Daoy (cell line): ENCODE measurements around the gene LUC7L. TPM values are rescaled to one million over a fixed set of nuclear protein-coding genes. Genes with fewer than 3 reads are reported as not detected.
"Not testable (repeated sequence)": the region's sequence is repeated elsewhere in the genome, so short reads cannot be mapped to it uniquely, and the experiment has no call there.

Source experiments
- DNase-seq: peaks from one replicate; pipeline ENCODE4 v3.0.0-alpha.2; 2015; ENCODE audit warnings: low read depth
- total RNA-seq: library from RNA; depleted of rRNA; stranded (reverse); fragments of >200 nt; shearing (Covaris generic); gene quantifications from 2 replicates; pipeline ENCODE4 v1.2.3, GENCODE V29; 2014

Gene LUC7L
- total RNA-seq, 1 experiment from 2014 or later: 42.3 TPM

DNA sequence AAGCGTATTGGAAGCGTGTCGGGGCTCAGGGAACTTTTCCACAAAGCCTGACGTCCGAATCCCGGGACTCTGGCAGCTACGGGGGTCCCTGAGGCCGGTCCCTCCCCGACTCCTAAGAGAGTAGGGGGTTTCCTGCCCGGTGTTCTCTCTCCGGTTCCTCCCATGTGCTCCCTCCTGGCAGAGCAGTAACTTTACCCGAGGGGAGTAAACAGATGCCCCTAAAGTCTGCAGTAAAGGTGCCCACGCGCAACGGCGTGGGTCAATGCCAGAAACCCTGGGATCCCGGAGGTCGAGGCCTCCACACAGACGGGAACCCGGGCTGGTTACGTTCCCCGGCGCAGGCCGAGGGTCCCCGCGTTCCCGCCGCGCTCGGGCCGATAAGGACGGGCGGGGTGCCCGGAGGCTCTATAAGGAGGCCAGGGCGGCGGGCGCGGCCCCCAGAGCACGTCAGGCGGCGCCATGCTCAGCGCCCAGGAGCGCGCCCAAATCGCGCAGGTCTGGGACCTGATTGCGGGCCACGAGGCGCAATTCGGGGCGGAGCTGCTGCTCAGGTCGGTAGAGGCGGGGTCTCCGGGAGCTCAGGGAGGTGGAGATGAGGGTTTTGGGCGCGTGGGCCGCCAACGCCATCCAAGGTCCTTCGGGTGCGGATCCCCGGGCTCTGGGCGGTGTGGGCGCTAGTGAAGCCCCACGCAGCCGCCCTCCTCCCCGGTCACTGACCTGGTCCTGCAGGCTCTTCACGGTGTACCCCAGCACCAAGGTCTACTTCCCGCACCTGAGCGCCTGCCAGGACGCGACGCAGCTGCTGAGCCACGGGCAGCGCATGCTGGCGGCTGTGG lies 63.5 kb downstream of the LUC7L start, which contains the start of gene HBM:
Gene HBM, plus strand, starts transcription at position 440 of the 836 bp plus-strand sequence. Its CDS starts 20 bp downstream, at position 460.
- DNase-seq: no peak

DNA sequence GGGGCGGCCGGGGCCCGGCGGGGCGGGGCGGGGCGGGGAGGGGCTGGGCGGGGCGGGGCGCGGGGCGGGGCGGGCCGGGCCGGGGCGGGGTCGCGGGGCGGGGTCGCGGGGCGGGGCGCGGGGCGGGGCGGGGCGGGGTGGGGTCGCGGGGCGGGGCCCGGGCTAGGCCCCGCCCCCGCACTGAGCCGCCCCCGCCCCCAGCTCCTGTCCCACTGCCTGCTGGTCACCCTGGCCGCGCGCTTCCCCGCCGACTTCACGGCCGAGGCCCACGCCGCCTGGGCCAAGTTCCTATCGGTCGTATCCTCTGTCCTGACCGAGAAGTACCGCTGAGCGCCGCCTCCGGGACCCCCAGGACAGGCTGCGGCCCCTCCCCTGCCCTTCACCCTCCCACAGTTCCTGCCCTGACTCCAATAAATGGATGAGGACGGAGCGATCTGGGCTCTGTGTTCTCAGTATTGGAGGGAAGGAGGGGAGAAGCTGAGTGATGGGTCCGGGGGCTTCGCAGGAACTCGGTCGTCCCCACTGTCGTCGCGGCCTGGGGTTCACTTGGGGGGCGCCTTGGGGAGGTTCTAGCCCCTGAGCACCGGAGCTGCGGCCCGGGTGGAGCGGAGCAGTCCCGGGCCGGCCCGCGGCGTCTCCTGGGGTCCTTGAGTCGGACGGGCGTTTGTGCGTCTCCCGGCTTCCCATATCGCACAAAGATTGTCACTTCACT lies 64.3 kb downstream of the LUC7L start:
- no peak for DNase-seq

DNA sequence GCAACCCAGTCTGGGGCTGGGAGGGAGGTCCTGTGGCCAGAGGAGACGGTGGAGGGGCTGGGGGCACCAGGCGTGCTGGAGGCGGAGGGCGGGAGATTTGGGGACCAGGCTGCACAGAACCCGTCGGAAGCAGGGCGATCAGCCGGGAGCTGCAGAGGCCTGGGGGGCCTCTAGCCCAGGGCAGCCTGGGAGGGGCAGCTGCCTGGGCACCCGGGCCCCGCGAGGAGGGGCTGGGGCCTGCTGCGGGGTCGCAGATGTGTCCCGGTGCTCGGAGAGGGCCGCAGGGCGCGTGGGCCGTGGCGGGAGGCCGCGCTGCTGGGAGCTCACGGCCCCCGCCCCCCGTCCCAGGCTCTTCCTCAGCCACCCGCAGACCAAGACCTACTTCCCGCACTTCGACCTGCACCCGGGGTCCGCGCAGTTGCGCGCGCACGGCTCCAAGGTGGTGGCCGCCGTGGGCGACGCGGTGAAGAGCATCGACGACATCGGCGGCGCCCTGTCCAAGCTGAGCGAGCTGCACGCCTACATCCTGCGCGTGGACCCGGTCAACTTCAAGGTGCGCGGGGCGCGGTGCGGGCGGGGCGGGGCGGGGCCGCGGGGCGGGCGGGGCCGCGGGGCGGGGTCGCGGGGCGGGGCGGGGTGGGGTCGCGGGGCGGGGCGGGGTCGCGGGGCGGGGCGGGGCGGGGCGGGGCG lies 65.0 kb downstream of the LUC7L start:
- DNase-seq: not testable (repeated sequence)

DNA sequence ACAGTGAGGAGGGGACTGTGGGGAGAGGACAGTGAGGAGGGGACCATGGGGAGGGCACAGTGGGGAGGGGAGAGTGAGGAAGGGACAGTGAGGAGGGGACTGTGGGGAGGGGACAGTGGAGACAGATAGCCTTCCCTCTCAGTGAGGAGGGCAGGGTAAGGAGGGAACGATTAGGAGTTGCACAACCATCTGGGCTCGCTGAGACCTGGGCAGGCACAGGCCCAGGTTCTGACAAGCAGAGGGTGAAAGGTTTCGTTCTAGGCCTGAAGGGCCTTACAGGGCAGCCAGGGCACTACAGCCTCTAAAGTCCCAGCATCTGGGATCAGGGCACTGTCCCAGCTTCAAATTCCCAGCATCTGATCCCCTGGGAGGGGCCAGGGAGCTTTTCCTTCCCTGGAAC lies 65.6 kb downstream of the LUC7L start:
- not testable (repeated sequence) for DNase-seq

DNA sequence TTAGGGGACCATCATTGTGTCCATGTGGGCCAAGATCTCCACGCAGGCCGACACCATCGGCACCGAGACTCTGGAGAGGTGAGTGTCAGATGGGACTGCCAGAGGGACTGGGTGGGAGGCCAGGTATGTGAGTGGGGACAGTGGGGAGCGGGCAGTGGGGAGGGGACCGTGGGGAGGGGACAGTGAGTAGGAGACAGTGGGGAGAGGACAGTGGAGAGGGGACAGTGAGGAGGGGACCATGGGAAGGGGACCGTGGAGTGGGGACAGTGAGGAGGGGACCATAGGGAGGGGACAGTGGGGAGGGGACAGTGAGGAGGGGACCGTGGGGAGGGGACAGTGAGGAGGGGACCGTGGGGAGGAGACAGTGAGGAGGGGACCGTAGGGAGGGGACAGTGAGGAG lies 66.1 kb downstream of the LUC7L start:
- not testable (repeated sequence) for DNase-seq

DNA sequence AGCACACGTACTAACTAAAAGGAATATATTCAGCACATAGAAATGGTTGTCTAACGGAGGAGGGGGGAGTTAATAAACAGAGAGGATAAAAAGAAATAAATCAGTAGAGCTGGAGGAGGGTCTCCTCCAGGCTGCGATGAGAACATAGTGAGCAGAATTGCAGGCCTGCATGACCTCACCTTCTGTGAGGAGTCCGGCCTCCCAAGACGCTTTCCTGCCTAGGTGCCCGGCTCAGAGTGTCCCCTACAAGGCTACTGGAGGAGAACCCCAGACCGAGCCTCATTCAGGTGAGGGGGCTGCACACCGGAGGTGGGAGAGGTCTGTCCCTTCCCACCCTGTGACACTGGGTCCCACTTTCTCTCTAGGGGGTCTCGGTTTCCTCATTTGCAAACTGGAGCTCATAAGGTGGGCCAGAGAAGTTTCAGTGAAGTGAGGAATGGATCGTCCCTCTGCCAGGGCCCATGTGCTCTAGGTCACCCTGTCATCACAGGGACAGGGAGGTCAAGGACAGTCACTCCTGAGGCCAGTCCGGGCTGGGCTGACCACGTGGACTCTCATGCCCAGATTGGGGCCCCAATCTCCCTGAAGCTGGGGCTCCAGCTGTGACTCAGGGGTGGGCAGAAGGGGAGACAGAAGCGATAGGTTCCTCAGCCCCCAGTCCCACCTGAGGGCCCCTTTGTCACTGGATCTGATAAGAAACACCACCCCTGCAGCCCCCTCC lies 66.8 kb downstream of the LUC7L start:
- no peak for DNase-seq

DNA sequence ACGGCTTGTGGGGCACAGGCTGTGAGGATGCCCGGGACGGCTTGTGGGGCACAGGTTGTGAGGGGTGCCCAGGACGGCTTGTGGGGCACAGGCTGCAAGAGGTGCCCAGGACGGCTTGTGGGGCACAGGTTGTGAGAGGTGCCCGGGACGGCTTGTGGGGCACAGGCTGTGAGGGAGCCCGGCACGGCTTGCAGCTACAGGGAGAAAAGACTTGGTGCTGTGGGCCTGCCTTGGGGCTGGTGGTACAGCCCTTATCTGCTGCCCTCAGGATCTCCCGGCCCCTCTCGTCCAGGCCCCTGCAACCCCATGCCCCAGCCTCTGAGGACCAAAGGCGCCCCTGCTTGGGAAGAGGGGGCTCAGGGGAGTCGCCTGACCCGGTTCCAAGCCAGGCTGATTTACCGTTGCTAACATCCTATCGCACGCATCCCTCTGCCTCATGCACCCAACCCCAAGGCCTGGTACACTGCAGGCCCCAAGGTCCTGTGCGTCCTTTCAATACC lies 68.5 kb downstream of the LUC7L start:
- DNase-seq: no peak

DNA sequence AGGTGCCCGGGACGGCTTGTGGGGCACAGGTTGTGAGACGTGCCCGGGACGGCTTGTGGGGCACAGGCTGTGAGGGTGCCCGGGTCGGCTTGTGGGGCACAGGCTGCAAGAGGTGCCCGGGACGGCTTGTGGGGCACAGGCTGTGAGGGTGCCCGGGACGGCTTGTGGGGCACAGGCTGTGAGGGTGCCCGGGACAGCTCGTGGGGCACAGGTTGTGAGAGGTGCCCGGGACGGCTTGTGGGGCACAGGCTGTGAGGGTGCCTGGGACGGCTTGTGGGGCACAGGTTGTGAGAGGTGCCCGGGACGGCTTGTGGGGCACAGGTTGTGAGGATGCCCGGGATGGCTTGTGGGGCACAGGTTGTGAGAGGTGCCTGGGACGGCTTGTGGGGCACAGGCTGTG lies 69.0 kb downstream of the LUC7L start:
- not testable (repeated sequence) for DNase-seq

DNA sequence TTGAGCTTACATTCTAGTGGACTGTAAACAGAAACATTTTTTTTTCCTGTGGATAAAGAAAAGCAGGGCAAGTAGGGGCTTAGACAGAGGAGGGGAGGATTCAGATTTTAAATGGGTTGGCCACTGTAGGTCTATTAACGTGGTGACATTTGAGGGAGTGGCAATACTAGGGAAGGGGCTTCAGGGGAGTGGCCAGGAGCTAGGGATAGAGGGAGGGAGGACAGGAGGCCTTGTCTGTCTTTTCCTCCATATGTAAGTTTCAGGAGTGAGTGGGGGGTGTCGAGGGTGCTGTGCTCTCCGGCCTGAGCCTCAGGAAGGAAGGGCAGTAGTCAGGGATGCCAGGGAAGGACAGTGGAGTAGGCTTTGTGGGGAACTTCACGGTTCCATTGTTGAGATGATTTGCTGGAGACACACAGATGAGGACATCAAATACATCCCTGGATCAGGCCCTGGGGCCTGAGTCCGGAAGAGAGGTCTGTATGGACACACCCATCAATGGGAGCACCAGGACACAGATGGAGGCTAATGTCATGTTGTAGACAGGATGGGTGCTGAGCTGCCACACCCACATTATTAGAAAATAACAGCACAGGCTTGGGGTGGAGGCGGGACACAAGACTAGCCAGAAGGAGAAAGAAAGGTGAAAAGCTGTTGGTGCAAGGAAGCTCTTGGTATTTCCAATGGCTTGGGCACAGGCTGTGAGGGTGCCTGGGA lies 70.0 kb downstream of the LUC7L start:
- no peak for DNase-seq

DNA sequence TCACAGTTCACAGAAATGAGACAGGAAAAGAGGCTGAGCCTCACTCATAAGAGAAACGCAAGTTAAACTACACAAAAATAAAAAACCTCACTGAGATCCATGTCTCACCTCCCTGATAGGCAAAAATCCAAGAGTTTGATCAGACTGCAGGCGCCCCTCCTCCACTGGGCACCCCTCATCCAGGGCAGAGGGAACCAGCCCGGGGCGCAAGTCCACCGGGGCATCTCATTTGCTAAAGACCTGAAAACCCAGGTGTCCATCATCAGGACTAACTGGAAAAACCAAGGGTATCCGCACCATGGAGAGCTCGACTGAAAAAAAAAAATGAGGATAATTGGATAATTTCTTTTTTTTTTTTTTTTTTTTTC lies 74.2 kb downstream of the LUC7L start:
- no peak for DNase-seq

DNA sequence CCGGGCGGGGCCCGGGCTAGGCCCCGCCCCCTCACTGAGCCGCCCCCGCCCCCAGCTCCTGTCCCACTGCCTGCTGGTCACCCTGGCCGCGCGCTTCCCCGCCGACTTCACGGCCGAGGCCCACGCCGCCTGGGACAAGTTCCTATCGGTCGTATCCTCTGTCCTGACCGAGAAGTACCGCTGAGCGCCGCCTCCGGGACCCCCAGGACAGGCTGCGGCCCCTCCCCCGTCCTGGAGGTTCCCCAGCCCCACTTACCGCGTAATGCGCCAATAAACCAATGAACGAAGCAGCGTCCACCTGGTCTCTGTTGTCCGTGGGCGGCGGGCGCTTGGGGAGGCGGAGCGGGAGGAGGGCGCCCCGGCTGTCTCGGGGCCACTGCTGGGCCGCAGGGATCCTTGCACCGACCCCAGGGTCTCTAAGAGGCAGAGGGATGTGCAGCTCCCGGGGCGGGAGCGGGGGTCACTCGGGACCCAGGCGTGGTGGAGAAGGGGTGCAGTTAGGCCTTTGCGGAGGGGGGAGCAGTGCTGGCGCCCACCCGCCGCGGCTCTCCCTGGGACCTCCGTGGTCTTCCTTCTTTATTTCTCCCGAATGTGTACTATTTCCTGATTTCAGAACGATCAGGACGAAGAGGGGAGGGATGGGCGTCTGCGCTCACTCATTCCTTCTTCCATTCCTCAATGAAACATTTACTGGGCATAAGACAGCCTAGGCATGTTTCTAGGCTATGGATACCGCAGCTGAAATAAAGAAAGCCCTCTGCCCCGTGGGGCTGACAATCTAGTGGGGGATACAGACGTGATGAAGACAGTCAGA lies 74.8 kb downstream of the LUC7L start:
- DNase-seq: peak; percentile 45

DNA sequence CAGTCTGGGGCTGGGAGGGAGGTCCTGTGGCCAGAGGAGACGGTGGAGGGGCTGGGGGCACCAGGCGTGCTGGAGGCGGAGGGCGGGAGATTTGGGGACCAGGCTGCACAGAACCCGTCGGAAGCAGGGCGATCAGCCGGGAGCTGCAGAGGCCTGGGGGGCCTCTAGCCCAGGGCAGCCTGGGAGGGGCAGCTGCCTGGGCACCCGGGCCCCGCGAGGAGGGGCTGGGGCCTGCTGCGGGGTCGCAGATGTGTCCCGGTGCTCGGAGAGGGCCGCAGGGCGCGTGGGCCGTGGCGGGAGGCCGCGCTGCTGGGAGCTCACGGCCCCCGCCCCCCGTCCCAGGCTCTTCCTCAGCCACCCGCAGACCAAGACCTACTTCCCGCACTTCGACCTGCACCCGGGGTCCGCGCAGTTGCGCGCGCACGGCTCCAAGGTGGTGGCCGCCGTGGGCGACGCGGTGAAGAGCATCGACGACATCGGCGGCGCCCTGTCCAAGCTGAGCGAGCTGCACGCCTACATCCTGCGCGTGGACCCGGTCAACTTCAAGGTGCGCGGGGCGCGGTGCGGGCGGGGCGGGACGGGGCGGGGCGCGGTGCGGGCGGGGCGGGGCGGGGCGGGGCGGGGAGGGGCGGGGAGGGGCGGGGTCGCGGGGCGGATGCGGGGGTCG lies 75.6 kb downstream of the LUC7L start:
- DNase-seq: not testable (repeated sequence)

DNA sequence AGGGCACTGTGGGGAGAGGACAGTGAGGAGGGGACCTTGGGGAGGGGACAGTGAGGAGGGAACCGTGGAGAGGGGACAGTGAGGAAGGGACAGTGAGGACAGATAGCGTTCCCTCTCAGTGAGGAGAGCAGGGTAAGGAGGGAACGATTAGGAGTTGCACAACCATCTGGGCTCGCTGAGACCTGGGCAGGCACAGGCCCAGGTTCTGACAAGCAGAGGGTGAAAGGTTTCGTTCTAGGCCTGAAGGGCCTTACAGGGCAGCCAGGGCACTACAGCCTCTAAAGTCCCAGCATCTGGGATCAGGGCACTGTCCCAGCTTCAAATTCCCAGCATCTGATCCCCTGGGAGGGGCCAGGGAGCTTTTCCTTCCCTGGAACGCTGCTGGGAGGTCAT lies 76.1 kb downstream of the LUC7L start:
- not testable (repeated sequence) for DNase-seq

DNA sequence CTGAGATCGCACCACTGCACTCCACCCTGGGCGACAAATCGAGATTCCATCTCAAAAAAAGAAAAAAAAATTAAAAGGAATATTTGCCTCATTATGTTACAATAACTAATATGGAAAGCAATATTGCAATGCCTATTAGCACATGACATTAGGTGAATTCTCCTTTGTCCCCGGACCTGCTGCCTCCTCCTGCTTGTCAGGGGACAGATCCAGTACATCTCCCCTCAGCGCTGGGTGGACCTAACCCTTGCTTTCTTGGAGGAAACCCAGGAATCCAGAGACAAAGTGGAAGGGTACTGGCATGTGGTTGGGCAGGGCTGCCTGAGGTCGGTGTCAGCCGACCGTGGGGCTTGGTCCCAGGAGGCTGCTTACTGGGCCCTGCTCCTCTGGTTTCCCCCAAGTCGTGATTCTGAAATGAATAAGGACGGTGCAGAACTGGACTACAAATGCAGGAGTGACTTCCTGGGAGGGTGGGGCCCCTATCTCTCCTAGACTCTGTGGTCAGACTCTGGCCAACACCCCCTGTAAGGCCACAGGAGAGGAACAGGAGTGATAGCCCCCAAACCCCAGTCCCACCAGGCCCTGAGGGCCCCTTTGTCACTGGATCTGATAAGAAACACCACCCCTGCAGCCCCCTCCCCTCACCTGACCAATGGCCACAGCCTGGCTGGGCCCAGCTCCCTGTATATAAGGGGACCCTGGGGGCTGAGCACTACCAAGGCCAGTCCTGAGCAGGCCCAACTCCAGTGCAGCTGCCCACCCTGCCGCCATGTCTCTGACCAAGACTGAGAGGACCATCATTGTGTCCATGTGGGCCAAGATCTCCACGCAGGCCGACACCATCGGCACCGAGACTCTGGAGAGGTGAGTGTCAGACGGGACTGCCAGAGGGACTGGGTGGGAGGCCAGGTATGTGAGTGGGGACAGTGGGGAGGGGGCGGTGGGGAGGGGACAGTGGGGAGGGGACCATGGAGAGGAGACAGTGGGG lies 76.8 kb downstream of the LUC7L start, which contains the start of gene HBZ:
Gene HBZ, plus strand, starts transcription at position 504 of the 988 bp plus-strand sequence. Its CDS starts 266 bp downstream, at position 770.
- no peak for DNase-seq

DNA sequence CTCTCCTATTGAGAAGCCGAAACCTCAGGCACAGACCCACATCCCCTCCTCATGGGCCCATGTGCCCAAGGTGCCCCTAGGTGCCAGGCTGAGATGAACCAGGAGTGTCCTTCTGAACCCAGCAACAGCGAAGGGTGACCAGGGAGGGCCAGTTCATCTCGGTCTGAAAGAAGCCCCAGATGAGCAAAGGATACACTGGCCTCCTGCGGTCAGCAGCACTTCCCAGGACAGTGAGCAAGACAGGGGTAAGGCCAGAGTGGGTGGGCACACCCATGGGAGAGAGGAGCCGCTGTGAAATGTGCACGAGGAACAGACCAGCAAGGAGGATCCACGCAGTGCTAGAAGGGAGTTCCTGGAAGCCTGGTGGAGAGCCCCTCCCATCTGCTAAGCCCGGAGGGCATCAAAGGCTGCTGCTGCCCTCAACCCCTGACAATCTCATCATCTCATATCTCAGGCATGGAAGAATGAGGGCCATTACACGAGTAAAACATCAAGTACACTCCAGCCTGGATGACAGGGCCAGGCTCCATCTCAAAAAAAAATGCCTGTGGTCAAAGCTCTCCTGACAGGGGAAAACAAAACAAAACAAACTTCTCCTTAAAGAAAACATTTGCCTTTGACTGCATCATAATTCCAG lies 80.1 kb downstream of the LUC7L start:
- DNase-seq: peak; percentile 48

DNA sequence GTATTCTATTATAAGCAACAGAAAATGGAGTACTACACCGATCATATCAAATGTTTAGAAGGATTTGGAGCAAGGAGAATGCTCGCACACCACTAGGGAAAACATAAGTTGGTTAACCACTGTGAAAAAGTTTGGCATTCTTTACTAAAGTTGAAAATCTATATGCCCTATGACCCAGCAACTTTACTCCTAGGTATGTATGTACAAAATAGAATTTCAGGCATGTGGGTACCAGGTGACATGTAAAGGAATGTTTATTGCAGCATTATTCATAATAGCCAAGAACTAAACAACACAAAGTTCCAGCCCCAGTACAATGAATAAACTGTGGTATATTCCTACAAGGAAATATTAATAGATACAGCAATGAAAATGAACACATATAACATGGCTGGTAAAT lies 82.6 kb downstream of the LUC7L start:
- DNase-seq: no peak

DNA sequence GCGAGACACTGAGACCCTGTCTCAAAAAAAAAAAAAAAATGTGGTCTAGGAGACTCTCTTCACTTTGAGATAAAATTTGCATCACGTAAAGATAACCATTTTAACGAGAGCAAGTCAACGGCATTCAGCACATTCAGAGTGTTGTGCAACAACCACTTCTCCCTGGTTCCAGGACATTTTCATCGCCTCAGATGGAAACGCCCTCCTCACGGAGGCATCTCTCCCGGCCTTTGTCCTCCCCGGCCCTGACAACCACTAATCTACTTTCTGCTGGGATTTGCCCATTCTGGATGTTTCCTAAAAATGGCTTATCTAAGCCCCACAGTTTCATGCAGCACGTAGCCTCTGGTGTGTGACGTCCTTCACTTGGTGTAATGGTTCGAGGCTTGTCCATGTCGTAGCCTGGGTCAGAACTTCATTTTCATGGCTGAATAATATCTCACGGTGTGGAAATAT lies 84.4 kb downstream of the LUC7L start:
- no peak for DNase-seq

DNA sequence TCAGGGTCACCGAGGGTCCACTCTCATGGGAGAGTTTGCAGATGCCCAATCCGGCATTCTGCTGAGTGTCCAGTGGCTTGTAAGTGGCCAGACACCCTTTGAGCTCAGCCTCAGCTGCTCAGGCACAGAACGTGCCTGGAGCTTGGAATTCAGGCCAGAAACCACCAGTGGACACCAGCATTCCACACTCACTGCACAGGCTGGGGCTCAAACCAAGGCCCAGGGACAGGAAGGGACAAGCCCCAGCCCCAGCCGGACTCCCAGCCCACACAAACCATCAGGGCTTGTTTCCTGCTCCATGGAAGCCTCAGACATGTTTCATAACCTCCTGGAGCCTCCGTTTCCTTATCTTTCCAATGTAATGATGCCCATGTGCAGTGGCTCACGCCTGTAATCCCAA lies 85.8 kb downstream of the LUC7L start:
- no peak for DNase-seq
